HG02970 (cell line): ENCODE results near the gene FAR1.
"Not testable (repeated sequence)": the region's sequence is repeated elsewhere in the genome, so short reads cannot be mapped to it uniquely, and the experiment has no call there.

Experiments
- ATAC-seq: cut with Tn5 transposase; IDR thresholded peaks from one replicate; pipeline ENCODE4 v1.9.1; 2021; ENCODE audit warnings: mild to moderate bottlenecking, moderate library complexity, moderate number of reproducible peaks; ENCODE audit not compliant: unreplicated experiment, low FRiP score

The FAR1 gene

DNA sequence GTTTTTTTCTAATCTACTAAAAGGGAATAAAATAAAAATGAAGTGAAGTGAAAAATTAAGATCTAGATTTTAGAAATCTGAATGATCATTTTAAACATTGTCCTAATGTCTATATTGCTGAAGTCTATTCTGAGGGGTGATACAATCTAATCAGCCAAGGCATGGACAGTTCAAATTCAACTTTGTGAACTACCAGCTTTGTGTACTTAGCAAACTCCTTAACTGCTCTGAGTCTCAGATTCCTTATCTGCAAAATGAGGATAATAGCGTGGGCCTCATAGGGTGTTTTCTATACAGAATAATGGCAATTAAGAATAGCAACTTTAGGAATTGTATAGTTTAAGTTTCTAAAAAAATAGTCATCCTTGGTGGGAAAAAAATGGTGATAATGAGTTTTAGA lies 31.4 kb downstream of the FAR1 start:
- no peak for ATAC-seq

DNA sequence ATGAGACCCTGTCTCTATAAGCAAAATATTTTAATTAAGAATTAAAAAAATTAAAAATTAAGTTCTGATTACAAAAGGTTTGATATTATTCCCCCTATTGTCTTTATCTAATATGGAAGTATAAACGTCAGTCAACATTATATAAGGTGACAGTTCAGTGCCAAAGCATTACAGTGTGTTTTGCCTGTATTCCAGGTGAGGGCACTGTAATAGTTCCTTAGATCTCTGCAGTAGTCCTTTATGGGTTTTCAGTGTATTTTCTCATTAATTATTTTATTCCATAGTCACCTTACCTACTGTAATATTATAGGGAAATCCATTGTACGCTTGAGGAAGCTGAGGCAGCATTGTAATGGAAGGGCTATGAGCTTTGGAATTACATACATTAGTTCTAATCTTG lies 33.0 kb downstream of the FAR1 start:
- ATAC-seq, result no peak

DNA sequence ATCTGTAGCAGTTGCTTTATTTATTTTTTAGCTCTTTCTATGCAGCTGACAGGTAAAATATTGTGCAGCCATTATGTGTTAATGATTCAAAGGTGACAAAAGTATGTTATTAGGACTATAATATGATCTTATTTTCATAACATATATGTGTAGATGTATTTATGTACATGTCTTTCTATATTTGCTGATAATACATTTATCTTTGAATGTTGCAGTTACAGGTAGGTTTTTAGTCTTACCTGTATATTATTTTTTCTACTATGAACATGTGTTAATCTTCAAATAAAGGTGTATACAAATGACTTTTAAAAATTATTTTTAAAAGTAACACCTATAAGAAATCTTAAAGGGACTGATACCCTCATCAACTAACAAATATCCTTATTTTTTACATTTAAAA lies 33.6 kb downstream of the FAR1 start:
- ATAC-seq, result no peak

DNA sequence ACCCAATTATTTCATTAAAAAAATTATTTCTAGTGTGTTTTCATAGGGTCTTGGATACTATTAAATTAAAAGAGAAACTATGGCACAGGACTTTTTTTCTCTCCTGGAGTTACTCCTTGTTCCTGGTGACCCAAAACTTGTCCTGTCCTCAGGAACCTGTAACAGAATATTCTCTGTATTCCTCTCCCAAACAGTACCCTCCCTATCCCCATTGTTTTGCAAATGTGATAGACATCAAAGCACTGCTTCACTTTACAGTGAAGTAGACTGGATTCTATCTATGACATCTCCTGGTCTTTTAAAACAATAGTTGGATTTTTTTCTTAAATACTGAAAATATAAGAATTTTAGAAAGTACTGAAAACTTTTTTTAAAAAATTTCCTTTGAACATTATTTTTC lies 37.2 kb downstream of the FAR1 start:
- ATAC-seq, result no peak

DNA sequence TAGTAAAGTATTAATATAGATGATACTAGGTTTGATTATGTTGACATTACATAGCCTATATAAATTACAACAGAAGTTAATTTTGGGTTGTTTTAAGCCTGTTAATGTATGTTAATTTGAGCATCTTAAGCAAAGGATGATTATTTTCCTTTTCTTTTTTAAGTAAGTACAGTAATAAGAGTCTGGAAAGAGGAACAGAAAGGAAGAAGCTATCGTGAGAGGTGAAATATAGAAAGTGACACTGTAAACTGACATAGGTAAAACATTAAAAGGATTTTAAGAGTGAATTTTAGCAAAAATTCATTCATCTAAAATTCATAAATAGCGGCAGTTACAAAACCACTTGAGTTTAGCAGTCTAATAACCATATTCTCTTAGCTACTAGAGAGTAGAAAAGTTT lies 45.5 kb downstream of the FAR1 start:
- no peak for ATAC-seq

DNA sequence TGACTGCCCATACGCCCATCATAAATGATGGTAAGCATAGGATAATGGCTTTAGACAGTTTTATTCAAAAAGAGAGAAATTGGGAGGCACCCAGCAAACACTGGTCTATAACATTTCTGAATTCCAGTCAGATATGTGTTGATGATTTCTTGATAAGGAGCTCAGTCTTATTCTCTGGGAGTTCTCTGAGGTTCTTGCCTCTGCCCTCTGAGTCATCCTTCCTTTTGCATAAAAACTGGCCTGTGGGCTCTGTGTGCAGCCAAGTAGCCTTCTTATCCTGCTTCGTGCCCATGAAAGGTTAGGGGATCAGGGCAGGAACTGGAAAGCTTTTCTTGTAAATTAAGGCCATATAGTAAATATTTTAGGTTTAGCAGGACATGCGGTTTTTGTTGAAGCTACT lies 48.9 kb downstream of the FAR1 start:
- no peak for ATAC-seq

DNA sequence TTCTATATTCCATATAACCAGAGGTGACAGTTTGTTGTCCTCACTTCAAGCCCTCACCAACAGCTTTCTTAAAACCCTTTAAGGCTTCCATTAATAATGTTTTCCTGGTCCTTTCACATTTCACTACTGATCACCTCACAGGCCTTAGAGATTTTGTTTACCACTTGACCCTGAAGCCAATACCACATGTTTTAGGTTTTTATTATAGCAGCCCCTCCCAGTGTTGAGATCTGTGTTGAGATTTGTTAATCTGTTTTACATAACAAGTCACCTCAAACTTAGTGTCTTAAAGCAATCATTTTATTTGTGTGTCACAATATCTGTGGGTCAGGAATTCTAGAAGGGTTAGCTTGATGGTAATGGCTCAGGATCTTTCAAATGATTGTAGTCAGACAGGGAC lies 49.9 kb downstream of the FAR1 start:
- no peak for ATAC-seq

DNA sequence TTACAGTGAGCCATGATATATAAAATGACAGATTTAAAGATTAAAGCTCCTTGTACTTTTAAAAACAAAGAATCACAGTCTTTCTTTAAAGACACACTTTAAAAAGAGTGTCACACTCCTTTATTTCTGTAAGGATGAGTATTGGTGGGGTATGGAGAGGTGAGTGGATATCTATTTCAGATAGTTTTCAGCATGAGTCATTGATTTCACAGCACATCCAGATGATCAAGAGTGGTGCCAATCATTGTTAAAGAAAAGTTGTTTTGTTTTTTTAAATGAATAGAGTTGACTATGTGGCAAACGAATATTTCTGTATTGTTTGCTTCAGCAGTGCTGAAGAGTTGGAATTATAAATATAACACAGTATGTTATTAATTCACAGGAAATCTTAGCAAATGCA lies 52.5 kb downstream of the FAR1 start:
- ATAC-seq, result no peak

DNA sequence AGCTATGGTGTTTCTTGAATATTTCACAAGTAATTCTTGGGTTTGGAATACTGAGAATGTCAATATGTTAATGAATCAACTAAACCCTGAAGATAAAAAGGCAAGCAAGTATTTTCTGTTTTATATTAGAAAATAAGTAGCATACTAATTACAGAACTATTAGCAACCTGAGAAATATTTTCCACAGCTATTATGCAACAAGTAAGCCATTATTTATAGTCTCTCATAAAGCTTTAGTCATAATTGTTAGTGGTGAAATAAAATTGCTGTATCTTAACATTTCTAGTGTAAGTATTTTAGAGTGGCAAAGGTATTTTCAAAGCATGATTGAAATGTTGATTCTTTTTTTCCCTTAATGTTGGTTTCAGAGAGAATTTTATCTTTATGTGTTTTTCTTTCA lies 53.3 kb downstream of the FAR1 start:
- ATAC-seq, result no peak

DNA sequence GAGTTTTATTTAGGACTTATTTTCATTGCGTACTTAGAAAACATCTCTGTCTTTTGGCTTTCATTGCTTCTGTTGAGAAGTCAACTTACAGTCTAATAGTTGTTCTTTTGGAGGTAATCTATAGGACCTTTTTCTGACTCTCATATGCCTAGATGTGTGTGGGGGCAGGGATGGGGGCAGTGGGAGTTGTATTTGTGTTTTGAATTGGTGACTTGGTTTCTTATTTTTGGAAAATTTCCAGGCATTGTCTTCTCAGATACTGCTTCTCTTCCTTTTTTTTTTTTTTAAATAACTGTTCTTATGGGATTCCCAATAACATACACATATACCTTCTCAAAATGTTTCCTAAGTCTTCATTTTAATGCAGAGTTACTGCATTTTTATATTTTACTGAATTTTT lies 58.0 kb downstream of the FAR1 start:
- no peak for ATAC-seq

DNA sequence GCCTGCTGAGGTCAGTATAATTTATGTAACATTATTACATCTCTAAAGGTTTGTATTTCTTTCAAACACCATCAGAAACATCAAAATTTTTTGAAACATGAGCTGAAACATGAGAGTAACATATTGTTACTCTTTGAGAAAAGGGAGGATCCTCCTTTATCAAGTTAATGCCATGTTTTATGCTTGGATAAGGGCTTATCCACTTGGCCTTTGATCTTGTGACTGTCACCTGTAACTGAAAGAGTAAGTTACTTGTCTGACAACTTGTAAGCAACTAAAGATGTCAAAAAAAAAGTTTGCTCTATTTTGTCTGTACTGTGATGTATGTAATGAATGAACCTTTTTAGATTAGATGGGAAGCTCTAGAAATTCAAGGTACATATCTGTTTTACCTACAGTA lies 59.6 kb downstream of the FAR1 start:
- ATAC-seq, result no peak

DNA sequence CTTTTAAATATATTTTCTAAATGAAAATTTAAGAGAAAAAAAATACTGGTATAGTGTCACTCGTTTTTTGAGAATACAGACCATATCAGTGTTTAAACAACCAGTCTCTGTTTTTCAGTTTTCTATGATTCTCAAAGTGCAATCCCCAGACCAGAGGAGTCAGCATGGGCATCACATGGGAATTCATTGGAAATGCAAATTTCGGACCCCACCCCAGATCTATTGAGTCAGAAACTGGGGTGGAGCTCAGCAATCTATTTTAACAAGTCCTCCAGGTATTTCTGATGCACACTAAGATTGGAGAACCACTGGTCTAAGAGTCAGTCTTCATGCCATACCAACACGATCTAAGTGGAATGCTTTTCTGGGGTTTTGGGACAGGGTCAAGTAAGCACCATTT lies 66.1 kb downstream of the FAR1 start:
- no peak for ATAC-seq

DNA sequence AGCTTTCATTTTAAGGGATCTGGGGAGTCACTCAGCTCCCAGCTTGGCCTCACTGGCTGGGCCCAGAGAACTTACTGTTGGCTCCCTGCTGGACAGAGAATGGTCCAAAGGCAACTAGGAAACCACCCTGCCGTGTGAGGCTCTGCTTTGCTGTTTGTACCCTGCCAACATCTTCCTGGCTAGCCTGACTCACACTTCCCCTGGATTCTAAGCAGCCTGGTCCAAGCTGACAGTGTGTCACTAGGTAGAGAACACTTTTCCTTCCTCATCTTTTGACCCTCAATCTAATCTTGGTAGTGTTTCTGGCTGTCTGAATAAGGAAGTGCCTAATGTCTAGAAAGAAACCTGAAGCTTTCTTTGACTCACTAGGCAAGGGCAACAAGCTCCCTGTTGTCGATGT lies 76.7 kb downstream of the FAR1 start:
- no peak for ATAC-seq

DNA sequence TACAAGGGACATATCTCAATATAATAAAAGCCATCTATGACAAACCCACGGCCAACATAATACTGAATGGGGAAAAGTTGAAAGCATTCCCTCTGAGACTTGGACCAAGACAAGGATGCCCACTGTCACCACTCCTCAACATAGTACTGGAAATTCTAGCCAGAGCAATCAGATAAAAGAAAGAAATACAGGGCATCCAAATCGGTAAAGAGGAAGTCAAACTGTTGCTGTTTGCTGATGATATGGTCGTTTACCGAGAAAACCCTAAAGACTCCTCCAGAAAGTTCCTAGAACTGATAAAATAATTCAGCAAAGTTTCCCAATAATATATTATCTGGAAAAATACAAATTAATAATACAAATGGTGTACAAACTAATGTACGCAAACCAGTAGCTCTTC lies 84.8 kb downstream of the FAR1 start:
- ATAC-seq, result not testable (repeated sequence)

DNA sequence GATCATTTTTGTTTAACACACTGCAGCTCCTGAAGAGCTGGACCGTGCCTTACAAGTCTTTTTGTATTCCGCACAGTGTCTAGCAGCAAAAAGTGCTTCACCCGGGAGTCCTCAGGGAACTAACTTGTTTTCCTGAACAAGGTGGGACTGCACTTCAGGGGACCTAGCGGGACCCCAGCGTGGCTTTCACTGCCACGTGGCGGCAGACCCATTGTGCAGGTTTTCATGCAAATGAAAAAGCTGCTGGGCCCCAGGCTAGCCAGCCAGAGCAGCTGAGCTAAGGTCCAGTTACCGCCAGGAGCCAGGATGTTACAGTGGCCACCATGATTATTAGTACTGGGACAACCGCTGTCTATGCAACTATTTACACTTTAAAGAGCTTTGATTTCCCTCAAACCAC lies 90.6 kb downstream of the FAR1 start:
- ATAC-seq, result no peak

DNA sequence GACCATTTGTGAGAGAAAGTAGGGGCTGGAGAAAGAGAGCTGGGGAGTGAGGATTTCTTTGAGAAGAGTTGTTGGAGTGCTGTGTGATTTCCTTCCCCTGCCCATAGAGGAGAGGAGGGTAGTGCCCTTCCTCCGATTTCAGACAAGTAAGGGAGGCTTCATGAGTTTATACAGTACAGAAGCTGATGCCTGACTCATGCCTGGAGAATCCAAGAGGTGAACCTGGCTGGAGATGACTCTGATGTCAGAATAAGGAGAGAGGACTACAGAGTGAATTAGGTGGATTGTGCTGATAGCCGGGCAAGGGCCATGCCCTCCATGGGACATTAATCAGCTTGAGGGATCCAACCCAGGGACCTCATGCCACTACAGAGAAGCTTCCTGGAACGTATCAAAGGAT lies 91.6 kb downstream of the FAR1 start:
- no peak for ATAC-seq

DNA sequence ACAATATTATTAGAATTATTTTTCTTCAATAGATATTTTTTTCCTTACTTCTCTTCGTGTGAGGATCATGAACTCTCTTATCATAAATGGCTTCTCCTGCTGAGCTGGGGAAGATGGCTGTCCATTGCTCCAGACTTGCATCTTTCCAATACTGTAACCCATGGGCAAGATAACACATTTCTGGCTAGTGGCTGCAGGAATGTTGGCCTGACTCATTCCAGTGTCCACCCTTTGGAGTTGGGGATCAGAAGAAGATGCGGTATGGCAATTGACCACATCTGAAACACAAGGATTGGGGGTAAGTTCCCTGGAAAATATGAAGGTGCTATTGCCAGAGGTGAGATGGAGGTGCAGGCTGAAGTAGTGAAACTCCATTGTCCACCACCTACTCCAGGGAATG lies 92.8 kb downstream of the FAR1 start:
- ATAC-seq, result no peak

DNA sequence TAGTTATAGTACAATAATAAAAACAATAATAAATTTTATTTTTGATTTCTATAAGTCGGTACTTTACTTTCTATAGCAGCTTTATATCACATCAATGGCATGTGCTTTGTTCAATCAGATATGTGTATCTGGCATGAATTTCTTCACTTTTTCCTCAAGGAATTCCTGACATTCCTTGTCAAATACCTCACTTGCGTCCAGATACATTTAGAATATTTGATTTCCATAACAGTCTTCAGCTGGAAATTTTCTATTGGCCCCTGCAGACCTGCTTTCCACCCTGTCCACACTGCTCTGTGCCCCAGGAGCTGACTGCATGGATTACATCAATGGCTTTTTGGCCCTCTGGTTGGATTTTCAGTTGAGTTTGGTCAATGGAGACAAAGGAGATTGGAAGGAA lies 93.2 kb downstream of the FAR1 start:
- no peak for ATAC-seq

DNA sequence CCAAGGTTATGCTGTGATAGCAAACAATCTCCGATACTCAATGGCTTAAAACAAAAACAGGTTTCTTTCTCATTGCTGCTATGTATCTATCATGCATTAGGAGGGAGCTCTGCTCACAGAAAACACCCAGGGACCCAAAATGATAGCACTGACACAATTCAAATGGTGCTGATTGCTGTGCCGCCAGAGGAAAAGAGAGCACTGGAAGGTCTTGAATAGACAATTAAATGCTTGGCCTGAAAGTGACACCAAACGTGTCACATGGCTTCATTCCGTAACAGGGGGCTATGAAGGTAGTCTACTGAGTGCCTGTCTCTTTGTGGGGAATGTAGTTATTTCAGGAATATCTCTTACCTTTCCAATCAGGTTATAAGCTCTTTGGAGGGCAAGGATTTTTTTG lies 94.2 kb downstream of the FAR1 start:
- ATAC-seq, result no peak

DNA sequence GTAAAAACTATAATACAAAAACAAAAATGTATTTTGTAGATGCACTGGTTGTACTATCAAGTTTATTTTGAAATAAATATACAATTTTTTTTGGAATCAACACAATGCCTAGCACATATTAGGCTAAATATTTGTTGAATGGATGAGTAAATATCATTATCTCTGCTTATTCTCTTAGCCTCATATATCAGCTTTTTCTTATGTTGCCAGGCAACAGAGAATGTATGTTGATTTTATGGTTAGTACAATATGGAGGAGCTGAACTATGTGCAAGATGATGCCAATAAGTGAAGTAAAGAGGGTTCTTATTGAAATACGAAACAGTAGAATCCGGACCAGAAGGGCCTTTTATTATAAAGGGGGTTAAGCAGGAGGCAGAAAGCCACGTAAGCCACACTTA lies 94.9 kb downstream of the FAR1 start:
- ATAC-seq, result no peak

DNA sequence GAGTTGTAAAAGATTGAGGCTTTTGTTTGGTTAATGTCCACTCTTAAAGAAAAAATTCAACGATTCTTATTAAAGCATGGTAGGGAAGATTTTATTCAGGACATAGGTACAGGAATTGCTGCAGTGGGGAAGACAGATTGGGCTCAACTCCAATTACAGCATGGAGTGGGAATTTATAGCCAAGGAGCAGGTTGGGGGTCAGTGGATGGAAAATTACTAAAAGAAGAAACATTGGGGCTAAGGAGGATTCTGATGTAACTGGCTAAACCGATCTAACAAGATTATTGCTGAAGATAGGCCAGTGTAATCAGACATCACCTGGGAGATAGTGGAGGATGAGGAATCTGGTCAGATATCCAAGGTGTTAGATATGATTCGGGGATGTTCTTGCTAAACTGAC lies 97.4 kb downstream of the FAR1 start:
- ATAC-seq, result no peak

DNA sequence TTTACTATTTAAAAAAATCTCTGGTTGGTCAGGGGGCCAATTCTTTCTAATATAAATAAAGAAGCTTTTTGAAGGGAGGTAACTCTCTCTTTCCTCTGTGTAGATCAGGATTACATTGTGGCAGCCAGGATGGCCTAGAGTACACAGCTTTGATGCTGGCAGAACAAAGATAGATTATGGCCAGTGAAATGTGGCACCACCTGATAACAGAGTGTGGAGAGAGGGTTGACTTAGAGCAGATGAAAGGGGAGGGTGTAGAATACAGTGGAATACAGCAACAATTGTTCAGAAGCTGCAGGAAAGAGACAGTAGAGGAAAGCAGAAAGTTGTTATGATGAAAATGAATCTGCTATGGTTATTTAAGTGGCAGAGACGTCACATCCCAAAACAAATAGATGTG lies 99.0 kb downstream of the FAR1 start:
- ATAC-seq, result no peak

DNA sequence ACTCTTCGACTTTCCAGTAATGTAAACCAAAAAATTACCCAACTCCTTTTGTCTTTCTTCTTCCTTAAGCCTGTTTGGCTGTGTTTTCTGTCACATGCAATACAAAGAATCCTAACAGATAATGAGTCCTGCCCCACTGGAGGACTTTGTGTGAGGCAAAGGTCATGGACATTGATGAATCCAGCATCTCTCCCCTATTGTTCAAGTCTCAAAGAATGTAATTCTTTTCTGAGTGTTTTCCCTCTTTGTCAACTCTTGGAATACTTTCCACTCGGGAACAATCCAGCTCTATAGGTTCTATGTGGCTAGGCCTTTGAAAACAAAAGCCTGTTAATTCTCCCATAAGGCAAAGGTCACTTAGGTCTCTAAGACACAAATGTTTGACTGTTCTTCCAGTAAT lies 100.7 kb downstream of the FAR1 start:
- no peak for ATAC-seq

DNA sequence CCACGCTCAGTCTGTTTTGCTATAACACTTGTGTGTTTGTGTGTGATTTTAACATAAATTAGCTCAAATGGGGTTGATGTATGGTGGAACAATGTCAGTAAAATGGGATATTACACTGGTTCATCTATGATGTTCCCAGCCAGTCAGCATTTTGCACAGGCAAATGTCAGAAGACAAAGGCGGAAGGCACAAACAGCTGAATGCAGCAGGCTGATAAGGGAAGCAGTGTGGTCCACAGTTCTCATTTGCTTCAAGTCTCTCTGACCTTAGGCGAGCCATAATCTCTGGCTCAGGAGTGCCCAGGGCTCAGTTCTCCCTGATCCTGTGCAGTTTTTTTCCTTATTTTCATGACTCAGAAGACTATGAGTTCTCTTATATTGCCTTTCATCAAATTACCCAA lies 102.7 kb downstream of the FAR1 start:
- no peak for ATAC-seq
